ENCODE data around the gene MYO1F. TPM values are rescaled to one million over a fixed set of nuclear protein-coding genes. Genes with fewer than 3 reads are reported as not detected.

Gene MYO1F
- total RNA-seq, 4 donors from 2014 or later, result 6.6 to 70.7 (median 10.9) TPM

DNA sequence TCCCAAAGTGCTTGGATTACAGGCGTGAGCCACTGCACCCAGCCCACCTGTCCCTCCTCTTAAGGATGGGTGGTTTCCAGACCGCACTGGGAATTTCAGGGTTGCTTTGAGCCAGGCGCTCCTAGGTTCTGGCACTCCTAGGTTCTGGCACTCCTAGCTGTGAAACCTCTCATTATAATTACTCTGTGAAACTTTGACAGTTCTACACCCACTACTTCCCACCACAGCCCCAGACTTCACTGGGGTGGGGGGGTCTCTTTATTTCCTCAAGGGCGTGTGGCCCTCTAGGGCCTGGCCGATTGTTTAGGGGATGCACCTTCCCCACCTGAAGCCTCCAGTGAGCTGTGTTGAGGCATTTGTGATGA is 35.5 kb upstream of the MYO1F start:
- 59 to 80% methylated on average over 1 to 5 of the region's 5 CpGs for WGBS, 2 donors (ENCODE audit: low coverage in 1 of 2)
- Histone ChIP-seq H3K27me3 (peaks cover 7% of the 10 kb centered on the region), H3K9me3 (no peaks in the 10 kb centered on the region), H3K36me3 (no peaks in the 10 kb centered on the region), H3K27ac (no peak overlapping the region), H3K4me1 (peaks cover 0 to 24% (median 14%) of the 10 kb centered on the region in 4 donors), H3K4me3 (no peak overlapping the region)
- DNase-seq, result no peak
- TF ChIP-seq EP300 (IDR thresholded peaks at IDR 0.05; ENCODE audit: low read depth) (no peak), POLR2A (IDR thresholded peaks at IDR 0.05) (no peak), POLR2AphosphoS5 (IDR thresholded peaks at IDR 0.05) (no peak)
- TF ChIP-seq, protein P1, sequence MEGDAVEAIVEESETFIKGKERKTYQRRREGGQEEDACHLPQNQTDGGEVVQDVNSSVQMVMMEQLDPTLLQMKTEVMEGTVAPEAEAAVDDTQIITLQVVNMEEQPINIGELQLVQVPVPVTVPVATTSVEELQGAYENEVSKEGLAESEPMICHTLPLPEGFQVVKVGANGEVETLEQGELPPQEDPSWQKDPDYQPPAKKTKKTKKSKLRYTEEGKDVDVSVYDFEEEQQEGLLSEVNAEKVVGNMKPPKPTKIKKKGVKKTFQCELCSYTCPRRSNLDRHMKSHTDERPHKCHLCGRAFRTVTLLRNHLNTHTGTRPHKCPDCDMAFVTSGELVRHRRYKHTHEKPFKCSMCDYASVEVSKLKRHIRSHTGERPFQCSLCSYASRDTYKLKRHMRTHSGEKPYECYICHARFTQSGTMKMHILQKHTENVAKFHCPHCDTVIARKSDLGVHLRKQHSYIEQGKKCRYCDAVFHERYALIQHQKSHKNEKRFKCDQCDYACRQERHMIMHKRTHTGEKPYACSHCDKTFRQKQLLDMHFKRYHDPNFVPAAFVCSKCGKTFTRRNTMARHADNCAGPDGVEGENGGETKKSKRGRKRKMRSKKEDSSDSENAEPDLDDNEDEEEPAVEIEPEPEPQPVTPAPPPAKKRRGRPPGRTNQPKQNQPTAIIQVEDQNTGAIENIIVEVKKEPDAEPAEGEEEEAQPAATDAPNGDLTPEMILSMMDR (IDR thresholded peaks at IDR 0.05), result no peak
- intact Hi-C loops (cut with DNase I; ENCODE audit: low total_unique reads) (no loop called here), in situ Hi-C loops (cut with MboI; ENCODE audit: low pct_ligation_motif_present in 1 of 4, low pct_unique_long_range_greater_than_20kb in 1 of 4, low sequenced_read_pairs in 3 of 4) (no loop called here)

DNA sequence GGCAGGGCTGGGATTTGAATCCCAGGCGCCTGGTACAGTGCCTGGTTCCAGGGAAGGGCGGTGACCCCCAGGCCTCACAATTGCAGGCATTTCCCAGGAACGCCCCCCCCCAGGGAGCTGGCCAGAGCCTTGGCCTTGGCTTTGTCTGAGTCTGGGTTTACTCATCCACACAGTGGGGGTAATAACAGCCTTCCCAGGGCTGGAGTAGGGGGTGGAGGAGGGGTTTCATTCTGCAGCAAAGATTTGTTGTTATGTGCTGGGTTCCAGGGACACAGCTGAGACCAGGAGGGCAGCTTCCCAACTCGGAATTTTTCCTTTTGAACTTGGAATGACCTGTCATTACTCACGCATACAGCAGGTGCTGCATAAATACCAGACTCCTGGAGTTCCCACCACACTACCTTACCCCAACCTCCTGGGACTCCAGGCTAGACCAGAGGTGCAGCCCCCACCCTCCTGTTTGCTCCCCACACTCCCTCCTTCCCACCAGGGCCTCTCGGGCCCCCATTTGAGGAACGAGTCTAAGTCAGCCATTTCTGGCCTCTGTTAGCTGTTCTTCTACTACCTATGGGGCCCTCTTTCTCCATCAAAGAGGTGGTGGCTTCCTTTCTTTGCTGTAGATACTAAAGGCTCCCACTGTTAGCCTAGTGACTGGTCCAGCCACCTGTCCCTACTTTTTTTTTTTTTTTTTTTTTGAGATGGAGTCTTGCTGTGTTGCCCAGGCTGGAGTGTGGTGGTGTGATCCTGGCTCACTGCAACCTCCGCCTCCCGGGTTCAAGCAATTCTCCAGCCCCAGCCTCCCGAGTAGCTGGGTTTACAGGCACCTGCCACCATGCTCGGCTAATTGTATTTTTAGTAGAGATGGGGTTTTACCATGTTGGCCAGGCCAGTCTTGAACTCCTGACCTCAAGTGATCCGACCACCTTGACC is 34.9 kb upstream of the MYO1F start:
- Histone ChIP-seq H3K27me3 (peaks cover 7% of the 10 kb centered on the region), H3K9me3 (no peaks in the 10 kb centered on the region), H3K4me3 (no peak overlapping the region), H3K36me3 (no peaks in the 10 kb centered on the region), H3K27ac (peak overlapping the region; percentile 33 to 83 (median 50)), H3K4me1 (peaks cover 0 to 24% (median 14%) of the 10 kb centered on the region in 4 donors)
- 17 to 31% methylated on average over 1 to 12 of the region's 12 CpGs for WGBS, 2 donors (ENCODE audit: low coverage in 1 of 2)
- intact Hi-C loops (cut with DNase I; ENCODE audit: low total_unique reads) (no loop called here), in situ Hi-C loops (cut with MboI; ENCODE audit: low pct_ligation_motif_present in 1 of 4, low pct_unique_long_range_greater_than_20kb in 1 of 4, low sequenced_read_pairs in 3 of 4) (no loop called here)
- peak; percentile 35 for DNase-seq
- no peak for TF ChIP-seq EP300 (IDR thresholded peaks at IDR 0.05; ENCODE audit: low read depth)
- TF ChIP-seq, protein P1 (IDR thresholded peaks at IDR 0.05), result no peak
- TF ChIP-seq POLR2A (IDR thresholded peaks at IDR 0.05), result no peak
- no peak for TF ChIP-seq POLR2AphosphoS5 (IDR thresholded peaks at IDR 0.05)

DNA sequence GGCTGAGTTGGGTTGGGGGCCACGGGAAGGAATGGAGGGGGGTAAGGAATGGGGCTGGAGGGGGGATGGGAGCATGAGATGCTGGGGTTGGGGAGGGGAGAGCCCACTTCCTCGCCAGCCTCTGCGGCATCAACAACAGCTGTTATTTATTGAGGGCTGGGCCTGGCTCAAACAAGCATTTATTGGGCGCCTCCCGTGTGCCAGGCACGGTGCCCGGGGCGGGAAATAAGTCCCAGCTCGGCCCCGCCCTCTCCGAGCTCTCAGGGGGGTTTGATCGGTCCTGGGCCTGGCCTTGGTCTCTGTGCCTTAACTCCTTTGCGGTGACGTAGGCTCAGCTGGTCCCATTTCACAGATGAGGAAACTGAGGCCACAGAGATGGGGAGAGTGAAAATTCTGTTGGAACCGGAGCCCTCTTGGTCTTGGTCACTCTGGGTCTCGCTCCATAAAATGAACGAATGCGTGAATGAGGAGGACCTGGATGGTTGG is 34.2 kb upstream of the MYO1F start:
- Histone ChIP-seq H3K36me3 (no peaks in the 10 kb centered on the region), H3K27me3 (peaks cover 7% of the 10 kb centered on the region), H3K27ac (peak overlapping the region; percentile 33 to 83 (median 50)), H3K4me1 (peaks cover 0 to 24% (median 14%) of the 10 kb centered on the region in 4 donors), H3K4me3 (no peak overlapping the region), H3K9me3 (no peaks in the 10 kb centered on the region)
- 0 to 39% methylated on average over 6 to 18 of the region's 18 CpGs for WGBS, 2 donors (ENCODE audit: low coverage in 1 of 2)
- no peak for TF ChIP-seq POLR2A (IDR thresholded peaks at IDR 0.05)
- TF ChIP-seq, protein P1 (IDR thresholded peaks at IDR 0.05), result no peak
- intact Hi-C loops (cut with DNase I; ENCODE audit: low total_unique reads) (no loop called here), in situ Hi-C loops (cut with MboI; ENCODE audit: low pct_ligation_motif_present in 1 of 4, low pct_unique_long_range_greater_than_20kb in 1 of 4, low sequenced_read_pairs in 3 of 4) (no loop called here)
- no peak for DNase-seq

DNA sequence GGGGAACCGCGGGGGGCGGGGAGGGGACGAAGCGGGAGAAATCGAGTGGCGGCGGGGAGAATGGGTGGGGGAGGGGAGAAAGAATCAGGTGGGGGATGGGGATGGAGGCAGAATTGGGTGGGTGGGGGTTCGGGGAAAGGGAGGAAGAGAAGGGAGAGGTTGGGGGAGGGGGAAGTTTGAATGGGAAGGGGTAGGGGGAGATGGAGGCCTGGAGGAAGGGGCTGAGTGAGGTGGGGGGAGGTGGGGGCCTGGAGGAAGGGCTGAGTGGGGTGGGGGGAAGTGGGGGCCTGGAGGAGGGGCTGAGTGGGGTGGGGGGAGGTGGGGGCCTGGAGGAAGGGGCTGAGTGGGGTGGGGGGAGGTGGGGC is 33.7 kb upstream of the MYO1F start:
- peak overlapping the region in 3 of 4 donors; percentile 34 to 54 (median 49) for H3K4me3 ChIP-seq

More for the DNA sequence above, 33.7 kb upstream of the MYO1F start:
- in situ Hi-C loops (cut with MboI; ENCODE audit: low pct_ligation_motif_present in 1 of 4, low pct_unique_long_range_greater_than_20kb in 1 of 4, low sequenced_read_pairs in 3 of 4) (no loop called here), intact Hi-C loops (cut with DNase I; ENCODE audit: low total_unique reads) (no loop called here)
- H3K36me3 ChIP-seq, result no peaks in the 10 kb centered on the region
- H3K9me3 ChIP-seq, result no peaks in the 10 kb centered on the region
- 0% methylated on average over 2 of the region's 9 CpGs; no CpG with 5 or more reads in 1 of the 2 donors for WGBS, 2 donors (ENCODE audit: low coverage in 1 of 2)
- DNase-seq, result no peak
- peaks cover 0 to 24% (median 14%) of the 10 kb centered on the region in 4 donors for H3K4me1 ChIP-seq
- H3K27ac ChIP-seq, result peak overlapping the region; percentile 64 to 83 (median 73)
- H3K27me3 ChIP-seq, result peaks cover 7% of the 10 kb centered on the region
- TF ChIP-seq, protein P1 (IDR thresholded peaks at IDR 0.05), result no peak
- TF ChIP-seq EP300 (IDR thresholded peaks at IDR 0.05; ENCODE audit: low read depth), result no peak
- TF ChIP-seq POLR2AphosphoS5 (IDR thresholded peaks at IDR 0.05), result no peak
- TF ChIP-seq POLR2A (IDR thresholded peaks at IDR 0.05), result no peak

Measured in transverse colon (tissue), 4 donors.